HT1080 (cell line): ENCODE results near the gene SLC66A2. TPM values are rescaled to one million over a fixed set of nuclear protein-coding genes. Genes with fewer than 3 reads are reported as not detected.
A peak's percentile ranks its signal among the peaks of the same experiment; 100 is the strongest.
"Not testable (repeated sequence)": the region's sequence is repeated elsewhere in the genome, so short reads cannot be mapped to it uniquely, and the experiment has no call there.

Experiments
- DNase-seq: peaks from one replicate; pipeline ENCODE4 v3.0.0-alpha.2; 2015; ENCODE audit warnings: low read depth
- polyA plus RNA-seq, 2 experiments: library from polyadenylated mRNA; depleted of rRNA; stranded (reverse); fragments of >200 nt; gene quantifications; 2 replicates each; pipeline ENCODE4 v1.2.3, GENCODE V29; 2015
- total RNA-seq: library from RNA; depleted of rRNA; stranded (reverse); fragments of >200 nt; shearing (Covaris generic); gene quantifications from 2 replicates; pipeline ENCODE4 v1.2.3, GENCODE V29; 2014; rRNA removed

Gene SLC66A2
- total RNA-seq: 39.3 and 45.8 TPM in 2 replicates
- polyA plus RNA-seq (2015; cell fraction: cytosol; rRNA removed): 24.0 and 30.4 TPM in 2 replicates
- polyA plus RNA-seq (2015; cell fraction: nucleus; rRNA removed): 23.4 and 24.6 TPM in 2 replicates

GRCh38 chr18:79951545-79952455 is at the start of gene SLC66A2:
Gene SLC66A2 (minus strand): TSS chr18:79951653. CDS start chr18:79950926, 727 bp downstream.
- DNase-seq: peak; percentile 69

GRCh38 chr18:80000877-80001276 is 49.4 kb upstream of the SLC66A2 start:
- no peak for DNase-seq

GRCh38 chr18:79999701-80000100 is 48.2 kb upstream of the SLC66A2 start:
- DNase-seq: not testable (repeated sequence)

DNA sequence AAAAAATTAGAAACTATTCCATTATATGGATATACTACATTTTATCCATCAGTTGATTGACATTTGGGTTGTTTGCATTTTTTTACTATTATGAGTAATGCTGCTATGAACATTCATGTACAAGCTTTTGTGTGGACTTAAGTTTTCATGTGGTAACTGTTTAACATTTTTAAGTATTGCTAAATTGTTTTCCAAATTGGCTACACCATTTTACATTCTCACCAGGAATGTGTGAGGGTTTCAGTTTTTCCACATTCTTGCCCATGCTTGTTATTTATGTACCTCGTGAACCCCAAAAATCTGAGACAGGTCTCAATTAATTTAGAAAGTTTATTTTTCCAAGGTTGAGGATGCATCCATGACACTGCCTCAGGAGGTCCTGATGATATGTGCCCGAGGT is 40.0 kb upstream of the SLC66A2 start:
- DNase-seq: no peak

DNA sequence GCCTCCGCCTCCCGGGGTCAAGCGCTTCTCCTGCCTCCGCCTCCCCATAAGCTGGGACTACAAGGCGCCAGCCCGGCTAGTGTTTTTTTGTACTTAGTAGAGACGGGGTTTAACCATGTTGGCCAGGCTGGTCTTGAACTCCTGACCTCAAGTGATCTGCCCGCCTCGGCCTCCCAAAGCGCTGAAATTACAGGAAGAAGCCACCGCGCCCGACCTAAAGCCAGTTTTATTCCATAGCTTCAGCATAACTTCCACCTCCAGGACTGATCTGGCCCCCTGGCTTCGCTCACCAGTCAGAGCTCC is 37.7 kb upstream of the SLC66A2 start:
- DNase-seq: no peak

DNA sequence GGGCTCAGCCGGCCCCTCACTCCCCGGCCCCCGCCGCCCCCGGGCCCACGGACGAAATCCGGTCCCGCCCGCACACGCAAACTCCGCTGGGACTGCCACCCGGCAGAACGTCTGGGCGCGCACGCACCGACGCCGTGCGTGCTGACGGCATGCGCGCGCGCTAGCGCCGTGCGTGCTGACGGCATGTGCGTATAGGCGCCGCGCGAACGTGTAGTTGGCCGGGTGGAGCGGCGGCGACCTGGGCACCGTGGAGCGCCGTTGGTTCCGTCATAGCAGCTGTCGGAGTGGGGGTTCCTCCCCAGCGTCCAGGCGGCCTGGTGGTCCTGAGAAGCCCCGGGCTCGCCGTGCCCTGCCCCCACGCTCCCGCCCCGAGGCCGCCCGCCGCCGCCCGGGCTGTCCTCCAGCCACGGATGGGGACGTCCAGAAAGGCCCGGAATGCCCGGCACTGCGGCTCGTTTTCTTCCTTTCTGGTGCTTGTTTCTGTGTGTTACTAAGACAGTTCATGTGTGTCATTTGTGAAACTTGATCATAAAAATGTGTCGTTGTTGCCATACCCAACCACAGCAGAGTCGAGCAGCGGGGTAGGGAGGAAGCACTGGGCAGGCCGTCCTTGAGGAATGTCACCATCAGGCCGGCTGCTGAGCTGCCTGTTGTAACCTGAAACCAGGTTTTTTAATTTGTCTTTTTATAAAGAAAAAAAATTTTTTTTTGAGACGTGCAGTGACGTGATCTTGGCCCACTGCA is 37.2 kb upstream of the SLC66A2 start, which contains the start of gene TXNL4A:
TXNL4A (minus strand) TSS at position 113 of the 744 bp plus-strand sequence. CDS start 171 bp downstream, outside the sequence.
- DNase-seq: peak; percentile 78

- DNase-seq: peak; percentile 51
These were observed 36.6 kb upstream of the SLC66A2 start for GRCh38 chr18:79988071-79988450.

- DNase-seq: no peak
These were observed 36.1 kb upstream of the SLC66A2 start for GRCh38 chr18:79987566-79987965.

DNA sequence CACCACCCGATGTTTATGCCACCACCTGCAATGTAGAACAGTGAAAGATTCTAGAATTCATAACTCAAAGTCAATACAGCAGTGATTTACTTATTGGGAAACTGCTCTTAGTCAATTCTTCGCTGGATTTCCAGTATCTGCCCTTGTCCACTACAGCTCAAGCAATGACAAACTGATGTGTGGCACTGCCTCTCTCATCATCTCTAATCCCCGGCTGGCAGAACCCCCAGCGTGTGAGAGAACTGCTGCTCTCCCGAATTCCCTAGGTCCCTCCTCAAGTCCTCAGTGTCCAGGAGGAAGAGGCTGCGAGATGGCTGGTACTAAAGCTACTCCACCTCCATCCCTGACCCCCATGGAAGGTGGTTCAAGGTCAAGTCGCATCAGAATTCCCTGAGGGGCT is 35.3 kb upstream of the SLC66A2 start:
- no peak for DNase-seq

- DNase-seq: no peak
These were observed 33.7 kb upstream of the SLC66A2 start for GRCh38 chr18:79985172-79985571.

DNA sequence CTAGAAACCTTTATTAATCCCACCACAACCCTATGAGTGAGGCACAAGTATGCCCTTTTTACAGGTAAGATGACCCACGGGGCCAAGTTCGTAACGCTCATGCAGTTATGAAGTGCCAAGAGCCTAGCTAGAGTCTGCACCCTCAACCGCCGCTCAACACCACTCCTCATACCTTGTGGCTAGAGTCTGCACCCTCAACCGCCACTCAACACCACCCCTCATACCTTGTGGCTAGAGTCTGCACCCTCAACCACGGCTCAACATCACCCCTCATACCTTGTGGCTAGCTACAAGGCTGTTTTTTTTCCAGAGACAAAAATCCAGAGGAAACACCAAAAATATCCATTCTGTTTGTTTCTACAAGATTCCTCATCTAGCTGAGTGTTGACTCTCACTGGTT is 32.3 kb upstream of the SLC66A2 start:
- no peak for DNase-seq

GRCh38 chr18:79983253-79983652 is 31.8 kb upstream of the SLC66A2 start:
- no peak for DNase-seq

DNA sequence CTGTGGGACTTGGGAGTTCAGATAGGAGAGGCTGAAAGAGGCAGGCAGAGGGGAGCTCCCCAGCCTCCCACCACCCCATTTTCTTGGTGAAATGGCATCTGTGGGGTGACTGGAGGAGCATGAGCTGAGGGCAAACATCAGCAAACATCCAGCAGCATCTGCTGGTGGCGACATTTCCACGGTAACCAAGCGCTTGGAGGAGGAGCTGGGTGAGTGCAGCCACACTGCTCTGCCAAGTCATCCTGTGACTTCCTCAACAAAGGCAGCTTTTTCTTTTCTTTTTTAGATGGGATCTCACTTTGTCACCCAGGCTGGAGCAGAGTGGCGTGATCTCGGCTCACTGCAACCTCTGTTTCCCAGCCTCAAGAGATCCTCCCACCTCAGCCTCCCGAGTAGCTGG is 31.3 kb upstream of the SLC66A2 start:
- peak; percentile 22 for DNase-seq

- DNase-seq: no peak
These were observed 29.1 kb upstream of the SLC66A2 start for GRCh38 chr18:79980585-79980984.

DNA sequence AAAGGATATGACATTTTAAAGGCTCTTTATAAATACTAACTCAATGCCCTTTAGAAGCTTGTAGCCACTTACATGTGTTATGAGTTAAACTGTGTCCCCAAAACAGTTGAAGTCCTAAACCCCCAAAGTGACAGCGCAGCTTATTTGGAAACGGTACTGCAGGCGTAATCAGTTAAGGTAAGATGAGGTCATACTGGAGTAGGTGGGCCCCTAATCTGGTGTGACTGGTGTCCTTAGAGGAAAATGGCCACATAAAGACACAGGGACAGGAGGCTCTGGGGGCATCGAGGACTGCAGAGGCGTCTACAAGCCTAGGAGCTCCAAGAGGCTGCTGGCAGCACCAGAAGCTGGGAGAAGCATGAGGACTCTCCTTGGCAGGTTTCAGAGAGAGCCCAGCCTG is 28.4 kb upstream of the SLC66A2 start:
- no peak for DNase-seq

GRCh38 chr18:79975985-79976680 is 24.7 kb upstream of the SLC66A2 start:
- no peak for DNase-seq

GRCh38 chr18:79975043-79975442 is 23.6 kb upstream of the SLC66A2 start:
- no peak for DNase-seq

DNA sequence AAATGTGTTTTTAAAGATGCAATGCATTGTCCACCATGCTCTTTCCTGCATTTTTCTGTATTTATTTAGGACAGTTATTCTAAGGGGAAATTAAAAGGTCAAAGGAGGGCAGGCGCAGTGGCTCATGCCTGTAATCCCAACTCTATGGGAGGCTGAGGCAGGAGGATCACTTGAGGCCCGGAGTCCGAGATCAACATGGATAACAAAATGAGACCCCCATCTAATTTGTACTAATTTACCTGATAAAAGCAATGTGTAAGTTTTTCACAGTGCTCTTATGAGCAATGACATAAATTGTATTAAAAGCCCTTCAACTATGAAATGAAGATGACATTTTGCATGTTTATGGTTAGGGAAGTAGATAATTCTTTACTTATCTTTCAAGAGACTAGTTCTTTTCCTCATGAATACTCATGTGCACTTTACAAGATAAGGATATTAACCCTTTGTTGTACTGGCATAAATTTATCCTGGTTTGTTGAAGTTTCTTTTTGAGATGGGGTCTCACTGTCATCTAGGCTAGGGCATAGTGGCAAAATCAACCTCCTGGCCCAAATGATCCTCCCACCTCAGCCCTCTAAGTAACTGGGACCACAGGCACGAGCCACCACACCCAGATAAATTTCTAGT is 22.7 kb upstream of the SLC66A2 start:
- DNase-seq: no peak

GRCh38 chr18:79973517-79973916 is 22.1 kb upstream of the SLC66A2 start:
- no peak for DNase-seq

DNA sequence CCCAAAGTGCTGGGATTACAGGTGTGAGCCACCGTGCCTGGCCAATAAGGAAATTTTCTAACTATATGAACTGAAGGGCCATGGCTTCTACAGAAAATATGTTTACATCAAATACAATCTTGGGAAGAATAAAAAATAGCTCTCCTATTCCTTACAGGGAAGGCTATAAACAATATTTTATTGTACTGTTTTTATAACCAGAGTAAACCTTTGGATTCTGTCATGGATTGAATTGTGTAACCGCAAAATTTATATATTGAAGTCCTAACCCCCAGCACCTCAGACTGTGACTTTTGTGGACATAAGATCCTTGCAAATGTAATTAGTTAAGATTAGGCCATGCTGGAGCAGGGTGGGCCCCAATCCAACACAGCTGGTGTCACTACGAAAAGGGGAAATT is 21.3 kb upstream of the SLC66A2 start:
- no peak for DNase-seq

GRCh38 chr18:79971986-79972385 is 20.5 kb upstream of the SLC66A2 start:
- no peak for DNase-seq
